GM19395 (cell line): Measurements from ENCODE around the gene UPK3BL1.
A peak's percentile ranks its signal among the peaks of the same experiment; 100 is the strongest.
"Not testable (repeated sequence)": the region's sequence is repeated elsewhere in the genome, so short reads cannot be mapped to it uniquely, and the experiment has no call there.

ENCODE experiments used
- ATAC-seq: cut with Tn5 transposase; IDR thresholded peaks from one replicate; pipeline ENCODE4 v1.9.1; 2021; ENCODE audit warnings: mild to moderate bottlenecking, moderate library complexity; ENCODE audit not compliant: unreplicated experiment

Gene UPK3BL1

GRCh38 chr7:102630622-102631021, 12.0 kb downstream of the UPK3BL1 start:
- not testable (repeated sequence) for ATAC-seq

GRCh38 chr7:102627271-102627904, 15.2 kb downstream of the UPK3BL1 start:
- ATAC-seq = not testable (repeated sequence)

GRCh38 chr7:102618122-102618521, 24.5 kb downstream of the UPK3BL1 start:
- not testable (repeated sequence) for ATAC-seq

GRCh38 chr7:102616507-102617125, 26.0 kb downstream of the UPK3BL1 start, which contains the start of gene RASA4:
Gene RASA4 (minus strand): TSS chr7:102616756. CDS start chr7:102616689, 67 bp downstream.
- peak; percentile 42 for ATAC-seq

GRCh38 chr7:102615930-102616329, 26.7 kb downstream of the UPK3BL1 start:
- ATAC-seq = not testable (repeated sequence)

GRCh38 chr7:102614873-102615272, 27.7 kb downstream of the UPK3BL1 start:
- not testable (repeated sequence) for ATAC-seq

- ATAC-seq = peak; percentile 29
These were observed 28.3 kb downstream of the UPK3BL1 start for GRCh38 chr7:102614346-102614697.

GRCh38 chr7:102613575-102614345, 28.8 kb downstream of the UPK3BL1 start:
- peak; percentile 74 for ATAC-seq

- not testable (repeated sequence) for ATAC-seq
These were observed 30.8 kb downstream of the UPK3BL1 start for GRCh38 chr7:102611675-102612325.

GRCh38 chr7:102611013-102611674, 31.4 kb downstream of the UPK3BL1 start:
- ATAC-seq = peak; percentile 30

GRCh38 chr7:102610441-102610840, 32.1 kb downstream of the UPK3BL1 start:
- ATAC-seq = not testable (repeated sequence)

GRCh38 chr7:102609734-102610133, 32.9 kb downstream of the UPK3BL1 start:
- ATAC-seq = not testable (repeated sequence)

- ATAC-seq = not testable (repeated sequence)
These were observed 35.7 kb downstream of the UPK3BL1 start for GRCh38 chr7:102606848-102607247.

GRCh38 chr7:102604431-102605145, 38.0 kb downstream of the UPK3BL1 start:
- ATAC-seq = not testable (repeated sequence)

- not testable (repeated sequence) for ATAC-seq
These were observed 40.3 kb downstream of the UPK3BL1 start for GRCh38 chr7:102602317-102602716.

- ATAC-seq = not testable (repeated sequence)
These were observed 42.9 kb downstream of the UPK3BL1 start for GRCh38 chr7:102599699-102600098.

GRCh38 chr7:102596036-102596435, 46.6 kb downstream of the UPK3BL1 start:
- not testable (repeated sequence) for ATAC-seq

- ATAC-seq = peak; percentile 51
These were observed 48.8 kb downstream of the UPK3BL1 start for GRCh38 chr7:102593637-102594334.

GRCh38 chr7:102592477-102593019, 50.0 kb downstream of the UPK3BL1 start:
- ATAC-seq = peak; percentile 52
